HG03378 (cell line): ENCODE results near the gene TMEM18.

ENCODE experiments used
- ATAC-seq: cut with Tn5 transposase; IDR thresholded peaks from one replicate; pipeline ENCODE4 v1.9.1; 2021; ENCODE audit warnings: mild to moderate bottlenecking, moderate library complexity; ENCODE audit not compliant: unreplicated experiment

Gene TMEM18

GRCh38 chr2:653645-654425 lies 23.4 kb downstream of the TMEM18 start:
- no peak for ATAC-seq

- ATAC-seq: no peak
Measured at GRCh38 chr2:652881-653480, 24.2 kb downstream of the TMEM18 start.

- no peak for ATAC-seq
Measured at GRCh38 chr2:651951-652373, 25.2 kb downstream of the TMEM18 start.

- ATAC-seq: no peak
Measured at GRCh38 chr2:650343-651310, 26.6 kb downstream of the TMEM18 start.

GRCh38 chr2:649426-650342 lies 27.5 kb downstream of the TMEM18 start:
- ATAC-seq: no peak

- ATAC-seq: no peak
Measured at GRCh38 chr2:648476-649424, 28.5 kb downstream of the TMEM18 start.

- ATAC-seq: no peak
Measured at GRCh38 chr2:647691-648231, 29.4 kb downstream of the TMEM18 start.

GRCh38 chr2:647003-647560 lies 30.1 kb downstream of the TMEM18 start:
- no peak for ATAC-seq

- no peak for ATAC-seq
Measured at GRCh38 chr2:644871-645270, 32.3 kb downstream of the TMEM18 start.

GRCh38 chr2:643761-644160 lies 33.4 kb downstream of the TMEM18 start:
- ATAC-seq: no peak

- ATAC-seq: no peak
Measured at GRCh38 chr2:643334-643733, 33.9 kb downstream of the TMEM18 start.

GRCh38 chr2:641872-642815 lies 35.1 kb downstream of the TMEM18 start:
- ATAC-seq: no peak

GRCh38 chr2:641164-641871 lies 35.9 kb downstream of the TMEM18 start:
- no peak for ATAC-seq

- no peak for ATAC-seq
Measured at GRCh38 chr2:639703-640102, 37.5 kb downstream of the TMEM18 start.

- ATAC-seq: no peak
Measured at GRCh38 chr2:637804-638203, 39.4 kb downstream of the TMEM18 start.

- ATAC-seq: no peak
Measured at GRCh38 chr2:637406-637776, 39.8 kb downstream of the TMEM18 start.
